GM18498 (cell line): ENCODE results near the gene POP4.

Experiments used
- ATAC-seq: cut with Tn5 transposase; IDR thresholded peaks from one replicate; pipeline ENCODE4 v1.9.1; 2021; ENCODE audit warnings: mild to moderate bottlenecking, moderate library complexity; ENCODE audit not compliant: unreplicated experiment

POP4 gene

DNA sequence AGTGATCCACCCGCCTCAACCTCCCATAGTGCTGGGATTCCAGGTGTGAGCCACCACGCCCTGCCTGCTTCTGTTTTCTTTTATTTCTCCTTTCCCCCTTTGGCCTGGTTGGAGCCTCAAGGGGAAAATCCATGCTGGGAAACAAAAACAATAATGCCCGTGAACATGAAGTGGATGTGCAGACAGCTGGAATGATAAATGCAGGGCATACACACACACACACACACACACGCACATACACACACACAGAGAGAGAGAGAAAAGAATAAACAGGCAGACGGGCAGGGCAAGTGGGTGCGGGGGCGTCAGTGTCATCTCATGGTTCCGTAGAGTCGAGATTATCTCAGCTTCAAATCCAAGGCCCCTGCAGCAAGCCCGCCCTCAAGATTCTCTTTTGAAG is 54.8 kb downstream of the POP4 start:
- no peak for ATAC-seq

DNA sequence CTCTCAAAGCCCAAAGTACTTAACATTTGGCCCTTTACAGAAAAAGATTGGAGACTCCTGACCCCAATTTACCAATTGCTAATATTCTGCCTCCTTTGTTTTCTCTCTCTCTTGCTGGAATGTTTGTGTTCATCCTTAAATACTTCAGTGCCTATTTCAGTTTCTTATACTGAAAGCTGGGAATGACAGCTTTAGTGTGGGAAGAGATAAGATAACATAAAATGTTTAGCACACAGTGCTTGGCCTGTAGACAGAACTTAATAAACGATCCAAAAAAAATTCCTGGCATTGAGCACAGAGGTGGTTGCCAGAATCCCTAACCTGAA is 56.2 kb downstream of the POP4 start:
- ATAC-seq = no peak

GRCh38 chr19:29662604-29663404 is 56.7 kb downstream of the POP4 start:
- ATAC-seq = no peak

DNA sequence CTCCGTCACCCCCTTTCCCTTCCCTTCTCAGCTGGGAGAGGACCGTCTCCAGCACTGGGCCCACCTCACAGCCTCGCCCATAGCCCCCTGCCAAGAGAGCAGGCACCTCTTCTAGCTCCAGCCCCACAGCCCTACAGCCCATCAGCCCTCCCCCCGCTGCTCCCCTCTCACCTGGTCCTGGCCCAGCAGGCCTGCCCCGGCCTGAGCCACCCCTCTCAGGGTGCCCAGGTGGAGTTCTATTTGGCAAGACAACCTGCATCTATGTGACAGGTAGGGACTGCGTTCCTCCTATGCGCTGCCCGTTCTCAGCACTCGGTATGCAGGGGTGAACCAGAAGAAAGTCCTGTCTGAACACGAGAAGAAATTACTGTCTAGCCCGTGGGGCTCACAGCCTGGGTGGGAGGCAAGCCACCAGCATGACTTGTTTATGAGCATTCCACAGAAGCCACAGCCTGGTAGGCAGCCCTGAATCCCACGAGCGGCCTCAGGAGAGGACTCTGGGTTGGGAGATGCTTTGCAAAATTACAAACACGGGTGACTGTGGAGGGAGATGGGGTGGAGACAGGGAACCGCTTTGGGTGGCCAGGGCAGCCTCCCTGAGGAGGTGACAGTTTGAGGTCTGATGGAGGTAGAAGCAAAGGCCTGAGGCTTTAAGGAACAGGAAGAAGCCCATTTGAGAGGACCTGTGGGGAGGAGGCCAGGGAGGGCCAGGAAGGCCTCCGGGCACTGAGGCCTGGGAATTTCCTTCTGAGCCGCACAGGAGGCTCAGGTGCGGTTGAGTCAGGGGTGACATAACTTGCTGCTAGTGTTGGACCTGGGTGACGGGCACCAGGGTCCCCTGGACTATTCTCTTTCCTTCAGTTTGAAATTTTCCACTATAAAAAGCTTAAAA is 58.0 kb downstream of the POP4 start:
- no peak for ATAC-seq

- no peak for ATAC-seq
These were observed 58.7 kb downstream of the POP4 start for GRCh38 chr19:29664753-29665214.

DNA sequence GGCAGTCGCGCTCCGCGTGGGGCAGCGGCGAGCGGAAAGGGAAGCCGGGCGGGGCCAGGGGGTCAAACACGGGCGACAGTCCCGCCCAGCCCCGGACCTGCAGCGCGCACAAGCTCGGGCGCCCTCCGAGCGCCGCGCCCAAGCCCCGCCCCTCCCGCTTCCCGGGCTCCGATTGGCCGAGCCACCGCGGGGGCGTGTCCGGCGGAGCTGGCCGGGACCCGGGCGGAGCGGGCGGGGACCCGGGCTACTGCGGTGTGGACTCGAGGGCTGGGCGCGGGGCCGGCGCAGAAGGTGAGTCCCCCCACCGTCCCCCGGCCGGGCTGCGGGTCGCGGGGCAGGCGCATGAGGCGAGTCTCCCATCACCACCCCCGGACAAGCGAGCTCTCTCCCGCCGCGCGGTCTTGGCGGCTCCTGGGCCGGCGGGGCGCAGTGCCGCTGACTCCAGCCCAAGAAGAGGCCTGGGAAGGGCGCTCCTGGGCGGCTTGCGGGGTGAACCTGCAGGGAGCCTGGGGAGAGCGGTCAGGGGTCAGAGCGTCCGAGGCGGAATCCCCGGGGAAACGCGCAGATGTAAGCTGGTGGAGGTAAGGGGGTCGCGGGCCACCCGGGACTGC is 59.2 kb downstream of the POP4 start, which contains the start of gene PLEKHF1:
PLEKHF1 (plus strand) TSS at position 247 of the 611 bp plus-strand sequence. CDS start 8,379 bp downstream, outside the sequence.
- ATAC-seq = peak; percentile 94

GRCh38 chr19:29665826-29666577 is 59.9 kb downstream of the POP4 start:
- peak; percentile 6 for ATAC-seq
